Stimulated activated CD8-positive, alpha-beta memory T cell treated with anti-CD3 and anti-CD28 coated beads, Interleukin-15, amount 100 ng/mL, for 48 hours (primary cell): Measurements from ENCODE around the gene WWOX.

ENCODE experiments used
- DNase-seq, 2 donors: peaks; one replicate each; pipeline ENCODE4 v3.0.0-alpha.2; 2020; ENCODE audit warnings: low read depth in 2 of 2

The WWOX gene

GRCh38 chr16:78950768-78951167 is 851.3 kb downstream of the WWOX start:
- DNase-seq, result no peak

- no peak for DNase-seq
These were observed 853.2 kb downstream of the WWOX start for GRCh38 chr16:78952630-78953029.

GRCh38 chr16:78953526-78953925 is 854.1 kb downstream of the WWOX start:
- DNase-seq, result no peak

- DNase-seq, result no peak
These were observed 855.8 kb downstream of the WWOX start for GRCh38 chr16:78955206-78955605.

GRCh38 chr16:78956859-78957258 is 857.4 kb downstream of the WWOX start:
- DNase-seq, result no peak

- DNase-seq, result peak in 1 of 2 donors; percentile 32
These were observed 858.1 kb downstream of the WWOX start for GRCh38 chr16:78957317-78958100.

- no peak for DNase-seq
These were observed 862.0 kb downstream of the WWOX start for GRCh38 chr16:78961464-78961863.

- DNase-seq, result no peak
These were observed 863.0 kb downstream of the WWOX start for GRCh38 chr16:78962457-78962929.

GRCh38 chr16:78967948-78968347 is 868.5 kb downstream of the WWOX start:
- no peak for DNase-seq

GRCh38 chr16:78969721-78970120 is 870.3 kb downstream of the WWOX start:
- no peak for DNase-seq

GRCh38 chr16:78970650-78971049 is 871.2 kb downstream of the WWOX start:
- no peak for DNase-seq

GRCh38 chr16:78972006-78972405 is 872.6 kb downstream of the WWOX start:
- no peak for DNase-seq

- no peak for DNase-seq
These were observed 873.5 kb downstream of the WWOX start for GRCh38 chr16:78972986-78973385.

GRCh38 chr16:78976212-78976611 is 876.8 kb downstream of the WWOX start:
- DNase-seq, result peak in 1 of 2 donors; percentile 48

- DNase-seq, result no peak
These were observed 881.4 kb downstream of the WWOX start for GRCh38 chr16:78980825-78981224.

- no peak for DNase-seq
These were observed 882.8 kb downstream of the WWOX start for GRCh38 chr16:78982096-78982744.

- DNase-seq, result no peak
These were observed 884.9 kb downstream of the WWOX start for GRCh38 chr16:78984324-78984723.

- no peak for DNase-seq
These were observed 885.5 kb downstream of the WWOX start for GRCh38 chr16:78984887-78985464.

GRCh38 chr16:78985716-78986605 is 886.5 kb downstream of the WWOX start:
- DNase-seq, result no peak

GRCh38 chr16:78987666-78988065 is 888.2 kb downstream of the WWOX start:
- DNase-seq, result no peak

GRCh38 chr16:78988361-78988969 is 889.0 kb downstream of the WWOX start:
- no peak for DNase-seq
